Endothelial cell of umbilical vein (primary cell): ENCODE data around the gene TMEM158. TPM values are rescaled to one million over a fixed set of nuclear protein-coding genes. Genes with fewer than 3 reads are reported as not detected.

Experiments
- BruUV-seq: library from RNA; stranded (reverse); fragments of 400-500 nt; replicated peaks from 2 replicates; lab custom pipeline; 2021; lab: Mats Ljungman, UMichigan
- CTCF ChIA-PET: fragments of 300-600, 350-600 bp; sonication (Branson Sonifier 250); formaldehyde crosslinking; loops from one replicate; lab custom pipeline; 2021; ENCODE audit warnings: antibody characterized with exemption, inconsistent platforms; lab: Charles Lee
- POLR2A ChIA-PET: fragments of 300-600, 350-600 bp; sonication (Branson Sonifier 250); formaldehyde crosslinking; loops from one replicate; lab custom pipeline; 2021; ENCODE audit warnings: antibody characterized with exemption, inconsistent platforms; lab: Charles Lee
- DNase-seq: peaks from one replicate; pipeline ENCODE4 v3.0.0-alpha.2; 2011; ENCODE audit warnings: low read depth, low spot score
- FAIRE-seq: peaks from 2 replicates; lab custom pipeline; 2011; peaks lifted over from hg19 to GRCh38; lab: Jason Lieb, UNC
- H2AFZ ChIP-seq: 2 replicates; pipeline ENCODE4 v1.6.0; 2012; ENCODE audit warnings: low read depth, low read length, control low read depth, inconsistent platforms
- H3K27ac ChIP-seq: 2 replicates; pipeline ENCODE4 v1.5.1; 2011; ENCODE audit warnings: low read depth, mild to moderate bottlenecking, control low read depth, low read length, moderate library complexity; ENCODE audit not compliant: insufficient read depth
- H3K27me3 ChIP-seq, 2 experiments: 2 replicates each; pipeline versions ENCODE4 v1.6.0 to v1.6.1; 2011; ENCODE audit warnings: low read length in 2 of 2, mixed read lengths in 1 of 2; ENCODE audit not compliant: control insufficient read depth in 2 of 2, insufficient read depth in 2 of 2
- H3K36me3 ChIP-seq, 2 experiments: 2 replicates in 1 of 2; 3 replicates in 1 of 2; pipeline ENCODE4 v1.5.1; 2011; ENCODE audit warnings: low read length in 2 of 2, mild to moderate bottlenecking in 1 of 2, moderate library complexity in 1 of 2; ENCODE audit not compliant: control insufficient read depth in 2 of 2, insufficient read depth in 2 of 2; ENCODE audit errors: extremely low read depth in 1 of 2
- H3K4me1 ChIP-seq: 3 replicates; pipeline ENCODE4 v1.5.1; 2011; ENCODE audit warnings: mild to moderate bottlenecking, low read length; ENCODE audit not compliant: control insufficient read depth, insufficient read depth; ENCODE audit errors: extremely low read depth
- H3K4me2 ChIP-seq: 2 replicates; pipeline ENCODE4 v1.6.1; 2011; ENCODE audit warnings: low read length, control low read depth, mixed read lengths; ENCODE audit not compliant: insufficient read depth
- H3K4me3 ChIP-seq, 3 experiments: fragments of 200-600 bp in 1 of 3; sonication (generic), shearing (Covaris generic) in 1 of 3; replicated peaks in 1 of 3; 2 replicates each; pipeline ENCODE4 v1.5.1; 2011 to 2016; ENCODE audit warnings: control low read depth in 3 of 3, low read length in 3 of 3, mild to moderate bottlenecking in 2 of 3, inconsistent platforms in 1 of 3, low read depth in 1 of 3, moderate library complexity in 1 of 3; ENCODE audit not compliant: insufficient read depth in 1 of 3
- H3K79me2 ChIP-seq: 2 replicates; pipeline ENCODE4 v1.6.0; 2012; ENCODE audit warnings: low read length, inconsistent platforms; ENCODE audit not compliant: control insufficient read depth, insufficient read depth
- H3K9ac ChIP-seq: replicated peaks from 2 replicates; pipeline ENCODE3; 2011; ENCODE audit warnings: low read length, control low read depth; ENCODE audit not compliant: insufficient read depth; ENCODE audit errors: extremely low read depth
- H3K9me1 ChIP-seq: replicated peaks from 3 replicates; pipeline ENCODE4 v1.6.0; 2011; ENCODE audit warnings: mild to moderate bottlenecking, low read length; ENCODE audit not compliant: control insufficient read depth, insufficient read depth; ENCODE audit errors: extremely low read depth
- H3K9me3 ChIP-seq: replicated peaks from 2 replicates; pipeline ENCODE4 v1.5.1; 2012; ENCODE audit warnings: low read length, inconsistent platforms; ENCODE audit not compliant: control insufficient read depth, insufficient read depth
- H4K20me1 ChIP-seq: replicated peaks from 2 replicates; pipeline ENCODE3; 2011; ENCODE audit warnings: mild to moderate bottlenecking, low read length; ENCODE audit not compliant: control insufficient read depth, insufficient read depth; ENCODE audit errors: extremely low read depth
- CTCF ChIP-seq, 2 donors: IDR thresholded peaks; 1 replicate in 1 of 2; 2 replicates in 1 of 2; pipeline ENCODE4 v1.5.1; 2011; ENCODE audit warnings: low read length in 2 of 2, mild to moderate bottlenecking in 2 of 2, moderate library complexity in 2 of 2, control low read depth in 1 of 2, inconsistent platforms in 1 of 2, low read depth in 1 of 2; ENCODE audit not compliant: insufficient read depth in 1 of 2; ENCODE audit errors: extremely low read depth in 1 of 2
- EZH2 ChIP-seq: IDR thresholded peaks from 2 replicates; pipeline ENCODE4 v1.6.1; 2012; ENCODE audit warnings: borderline replicate concordance, low read depth, mild to moderate bottlenecking, moderate library complexity, low read length, inconsistent platforms; ENCODE audit not compliant: severe bottlenecking
- FOS ChIP-seq: IDR thresholded peaks from 2 replicates; pipeline ENCODE4 v1.6.1; 2011; ENCODE audit warnings: mild to moderate bottlenecking, low read length, moderate library complexity, borderline replicate concordance; ENCODE audit not compliant: insufficient read depth
- GATA2 ChIP-seq: IDR thresholded peaks from 2 replicates; pipeline ENCODE4 v1.7.0; 2011; ENCODE audit warnings: low read depth, mild to moderate bottlenecking, moderate library complexity, mixed read lengths, low read length; ENCODE audit not compliant: insufficient read length, insufficient read depth
- JUN ChIP-seq: IDR thresholded peaks from 2 replicates; pipeline ENCODE4 v1.6.1; 2011; ENCODE audit warnings: borderline replicate concordance, low read depth; ENCODE audit not compliant: insufficient read length, insufficient read depth
- MAX ChIP-seq: IDR thresholded peaks from 2 replicates; pipeline ENCODE4 v1.6.1; 2011; ENCODE audit not compliant: insufficient read depth, insufficient read length
- MYC ChIP-seq: IDR thresholded peaks from one replicate; pipeline ENCODE4 v1.6.1; 2011; ENCODE audit warnings: mild to moderate bottlenecking, low read depth, low read length
- POLR2A ChIP-seq: IDR thresholded peaks from 2 replicates; pipeline ENCODE4 v1.6.1; 2012; ENCODE audit warnings: low read depth, mild to moderate bottlenecking, control low read depth, low read length
- POLR2AphosphoS5 ChIP-seq: IDR thresholded peaks from 2 replicates; pipeline ENCODE4 v1.6.1; 2012; ENCODE audit warnings: low read depth, mild to moderate bottlenecking, control low read depth, low read length, moderate library complexity; ENCODE audit not compliant: insufficient read depth
- dilution Hi-C: fragments of 300-500 bp; cut with MboI; formaldehyde crosslinking; loops from one replicate; pipeline ENCODE4 v1.15.0; 2019; ENCODE audit warnings: low sequenced_read_pairs; ENCODE audit not compliant: extremely low pct_ligation_motif_present
- intact Hi-C: fragments of 100-400 bp; cut with micrococcal nuclease; formaldehyde crosslinking; loops from one replicate; pipeline ENCODE4 v1.10.0; 2022
- polyA plus RNA-seq, 4 experiments: library from polyadenylated mRNA; depleted of rRNA in 3 of 4; stranded (reverse) in 3 of 4; unstranded in 1 of 4; fragments of >200 nt; gene quantifications; 2 replicates each; pipeline versions ENCODE4 v1.2.1 to v1.2.3, GENCODE V29; 2011 to 2012; ENCODE audit warnings: missing spikeins in 1 of 4
- total RNA-seq: library from RNA; stranded (reverse); gene quantifications from 2 replicates; pipeline ENCODE4 v1.2.3, GENCODE V29; 2021

The TMEM158 gene
- total and polyA plus RNA-seq, 2 donors (not counting 3 experiments of a cell fraction or from before 2014, with no cell fraction given), result 0.15 to 0.42 TPM

- H3K27me3 ChIP-seq, result peaks cover 2 to 10% of the 10 kb centered on the region in 2 experiments
- H3K4me3 ChIP-seq, result no peak overlapping the region
- intact Hi-C loops (no loop called here), dilution Hi-C loops (no loop called here)
- ChIA-PET CTCF (no interaction called here), POLR2A (no interaction called here)
- no peak overlapping the region for H3K9ac ChIP-seq
- no peaks in the 10 kb centered on the region for H3K9me1 ChIP-seq
- DNase-seq (no peak), FAIRE-seq (no peak)
- no peaks in the 10 kb centered on the region for H3K4me1 ChIP-seq
- no peak overlapping the region for H2AFZ ChIP-seq
- no TSS peak for BruUV-seq
- H3K27ac ChIP-seq, result no peak overlapping the region
- H3K9me3 ChIP-seq, result no peaks in the 10 kb centered on the region
- no peaks in the 10 kb centered on the region for H3K79me2 ChIP-seq
- H3K36me3 ChIP-seq, result no peaks in the 10 kb centered on the region
- TF ChIP-seq CTCF (IDR thresholded peaks at IDR 0.05; ENCODE audit: extremely low read depth in 1 of 2, insufficient read depth in 1 of 2, low read depth in 1 of 2, low read length in 2 of 2), result no peak
- no peak overlapping the region for H3K4me2 ChIP-seq
- H4K20me1 ChIP-seq, result no peaks in the 10 kb centered on the region
These were observed 46.1 kb upstream of the TMEM158 start for GRCh38 chr3:45272032-45272810.

- Histone ChIP-seq H3K4me3 (no peak overlapping the region), H3K4me1 (no peaks in the 10 kb centered on the region), H3K36me3 (no peaks in the 10 kb centered on the region), H3K4me2 (no peak overlapping the region), H3K9ac (no peak overlapping the region), H2AFZ (no peak overlapping the region), H4K20me1 (no peaks in the 10 kb centered on the region), H3K9me3 (no peaks in the 10 kb centered on the region), H3K79me2 (no peaks in the 10 kb centered on the region), H3K27me3 (peaks cover 0 to 12% of the 10 kb centered on the region in 2 experiments), H3K9me1 (no peaks in the 10 kb centered on the region), H3K27ac (no peak overlapping the region)
- TF ChIP-seq MYC (no peak), JUN (no peak), FOS (no peak), GATA2 (no peak), POLR2A (no peak), MAX (no peak), CTCF (IDR thresholded peaks at IDR 0.05; ENCODE audit: extremely low read depth in 1 of 2, insufficient read depth in 1 of 2, low read depth in 1 of 2, low read length in 2 of 2) (no peak), POLR2AphosphoS5 (no peak), EZH2 (no peak)
- intact Hi-C loops (no loop called here), dilution Hi-C loops (no loop called here)
- no TSS peak for BruUV-seq
- no peak for DNase-seq
- no peak for FAIRE-seq
- CTCF ChIA-PET, result no interaction called here
- POLR2A ChIA-PET, result no interaction called here
These were observed 43.9 kb upstream of the TMEM158 start for GRCh38 chr3:45269952-45270351.
